Measurements from ENCODE around the gene TMED8.
A peak's percentile ranks its signal among the peaks of the same experiment; 100 is the strongest.
"Not testable (repeated sequence)": the region's sequence is repeated elsewhere in the genome, so short reads cannot be mapped to it uniquely, and the experiment has no call there.

The TMED8 gene, protein sequence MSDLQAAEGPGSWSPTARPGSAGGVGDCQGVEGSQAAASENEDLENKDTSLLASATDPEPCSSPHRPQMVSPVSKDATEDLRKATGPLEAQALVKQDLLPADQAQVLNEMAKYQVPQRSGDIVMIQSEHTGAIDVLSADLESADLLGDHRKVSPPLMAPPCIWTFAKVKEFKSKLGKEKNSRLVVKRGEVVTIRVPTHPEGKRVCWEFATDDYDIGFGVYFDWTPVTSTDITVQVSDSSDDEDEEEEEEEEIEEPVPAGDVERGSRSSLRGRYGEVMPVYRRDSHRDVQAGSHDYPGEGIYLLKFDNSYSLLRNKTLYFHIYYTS

DNA sequence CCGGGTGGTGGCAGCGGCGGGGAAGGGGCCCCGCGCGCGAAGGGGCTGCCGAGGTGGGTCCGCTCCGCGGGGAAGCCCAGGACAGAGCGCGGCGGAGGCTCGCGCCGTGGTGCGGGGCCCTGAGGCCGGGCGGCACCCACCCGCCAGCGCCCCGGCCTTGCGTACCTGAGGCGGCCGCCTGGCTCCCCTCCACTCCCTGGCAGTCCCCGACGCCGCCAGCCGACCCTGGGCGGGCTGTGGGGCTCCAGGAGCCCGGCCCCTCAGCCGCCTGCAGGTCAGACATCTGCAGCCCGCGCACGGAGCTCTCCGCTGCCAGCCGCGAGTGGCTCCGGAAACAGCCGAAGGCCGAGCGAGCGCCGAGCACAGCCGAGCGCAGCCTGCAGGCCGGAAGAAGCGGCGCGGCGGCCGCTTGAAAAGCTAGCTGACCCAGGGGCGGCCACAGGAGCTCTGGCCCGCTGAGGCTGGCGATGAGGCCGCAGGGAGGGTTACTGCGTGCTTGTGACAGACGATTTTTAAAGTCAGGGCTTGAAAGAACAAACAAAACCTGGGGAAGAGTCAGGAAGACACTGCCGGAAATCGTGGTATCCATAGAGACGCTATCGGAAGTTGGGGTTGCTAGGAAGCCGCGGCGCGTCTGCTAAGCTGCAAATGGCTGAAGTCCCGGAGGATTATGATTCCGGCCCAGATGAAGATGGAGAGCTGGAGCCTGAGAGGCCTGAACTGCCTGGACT, at the start of gene TMED8, which contains the start of gene SAMD15:
TMED8 (minus strand) TSS at position 324 of the 731 bp plus-strand sequence; CDS start at position 283, 41 bp downstream.
SAMD15 (plus strand) TSS at position 609 of the 731 bp plus-strand sequence; CDS start at position 649, 40 bp downstream.
- Histone ChIP-seq H3K36me3 (ENCODE audit: insufficient read depth, low read length) (no peaks in the 10 kb centered on the region), H3K4me1 (ENCODE audit: insufficient read depth, low read length) (no peaks in the 10 kb centered on the region), H3K9ac (ENCODE audit: low read depth, low read length) (peak within 1 kb of the TSS; percentile 62), H3K9me3 (ENCODE audit: control insufficient read depth, insufficient read depth, low read length) (no peaks in the 10 kb centered on the region)

DNA sequence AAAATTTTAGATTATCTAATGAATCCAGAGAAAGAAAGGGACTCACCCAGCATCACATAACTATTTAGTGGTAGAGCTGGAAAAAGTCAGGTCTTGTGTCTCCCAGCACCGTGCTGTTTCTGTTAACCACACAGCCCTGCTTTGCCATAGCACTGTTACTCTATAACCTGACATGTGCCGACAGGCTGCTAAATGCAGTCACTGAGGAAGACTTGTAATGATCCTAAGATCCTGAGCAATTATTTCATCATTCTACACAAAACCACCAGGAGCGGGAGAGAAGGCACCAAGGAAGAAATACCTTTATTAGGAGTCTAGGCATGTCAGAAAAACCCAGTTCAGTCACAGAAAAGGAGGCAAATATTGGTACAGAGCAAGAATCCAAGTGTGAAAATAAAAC, 49.5 kb upstream of the TMED8 start:
- Histone ChIP-seq H3K4me1 (ENCODE audit: insufficient read depth, low read length) (no peaks in the 10 kb centered on the region), H3K9me3 (ENCODE audit: control insufficient read depth, insufficient read depth, low read length) (no peaks in the 10 kb centered on the region), H3K36me3 (ENCODE audit: insufficient read depth, low read length) (peaks cover 20% of the 10 kb centered on the region), H3K9ac (ENCODE audit: low read depth, low read length) (no peak overlapping the region)

DNA sequence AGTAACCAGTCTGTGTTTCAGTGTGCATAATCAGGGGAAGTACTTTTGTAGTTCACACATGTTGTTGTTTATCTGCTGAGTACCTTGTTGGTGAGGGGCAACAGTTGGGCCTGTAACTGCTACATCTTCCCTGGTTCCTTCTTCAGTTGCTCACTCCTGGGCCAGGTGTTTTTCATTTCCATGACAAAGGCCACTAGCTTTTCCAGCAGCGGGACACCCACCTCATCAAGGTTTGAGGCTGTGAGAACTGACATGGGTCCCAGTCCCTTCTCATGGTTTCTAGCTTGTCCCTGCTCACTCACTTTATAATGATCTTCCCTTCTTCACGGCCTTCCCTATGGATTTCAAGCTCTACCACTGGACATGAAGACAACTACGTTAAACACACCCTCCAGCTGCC, 48.0 kb upstream of the TMED8 start:
- H3K36me3 ChIP-seq (ENCODE audit: insufficient read depth, low read length) = peaks cover 20% of the 10 kb centered on the region
- no peaks in the 10 kb centered on the region for H3K4me1 ChIP-seq (ENCODE audit: insufficient read depth, low read length)
- H3K9ac ChIP-seq (ENCODE audit: low read depth, low read length) = no peak overlapping the region
- no peaks in the 10 kb centered on the region for H3K9me3 ChIP-seq (ENCODE audit: control insufficient read depth, insufficient read depth, low read length)

GRCh38 chr14:77423423-77423822, 46.5 kb upstream of the TMED8 start, which contains the start of gene NOXRED1:
Gene NOXRED1 (minus strand): TSS chr14:77423523. CDS start chr14:77422889, 634 bp downstream.
- H3K9me3 ChIP-seq (ENCODE audit: control insufficient read depth, insufficient read depth, low read length) = no peaks in the 10 kb centered on the region; the same call in 1 of the 2 replicates
- H3K9ac ChIP-seq (ENCODE audit: low read depth, low read length) = no peak within 1 kb of the TSS
- peaks cover 13% of the 10 kb centered on the region for H3K36me3 ChIP-seq (ENCODE audit: insufficient read depth, low read length)
- no peaks in the 10 kb centered on the region for H3K4me1 ChIP-seq (ENCODE audit: insufficient read depth, low read length)

- no peaks in the 10 kb centered on the region for H3K4me1 ChIP-seq (ENCODE audit: insufficient read depth, low read length)
- H3K9me3 ChIP-seq (ENCODE audit: control insufficient read depth, insufficient read depth, low read length) = peaks cover 2% of the 10 kb centered on the region; the same call in 1 of the 2 replicates
- no peak overlapping the region for H3K9ac ChIP-seq (ENCODE audit: low read depth, low read length)
- H3K36me3 ChIP-seq (ENCODE audit: insufficient read depth, low read length) = no peaks in the 10 kb centered on the region; the same call in 1 of the 2 replicates
Measured at GRCh38 chr14:77421201-77421600, 44.3 kb upstream of the TMED8 start.

DNA sequence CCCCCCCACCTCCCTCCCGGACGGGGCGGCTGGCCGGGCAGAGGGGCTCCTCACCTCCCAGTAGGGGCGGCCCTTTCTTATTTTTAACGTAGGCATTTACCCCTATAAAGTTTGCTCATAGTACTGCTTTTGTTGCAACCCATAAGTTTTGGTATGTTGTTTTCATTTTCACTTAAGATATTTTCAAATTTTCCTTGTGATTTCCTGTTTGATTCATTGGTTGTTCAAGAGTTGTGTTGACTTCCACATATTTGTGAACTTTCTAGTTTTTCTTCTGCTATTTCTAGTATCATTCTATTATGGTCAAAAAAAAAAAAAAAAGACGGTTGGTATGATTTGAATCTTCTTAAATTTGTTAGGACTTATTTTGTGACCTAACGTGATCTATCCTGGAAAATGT, 39.9 kb upstream of the TMED8 start:
- Histone ChIP-seq H3K9me3 (ENCODE audit: control insufficient read depth, insufficient read depth, low read length) (peaks cover 2% of the 10 kb centered on the region; the same call in 1 of the 2 replicates), H3K4me1 (ENCODE audit: insufficient read depth, low read length) (no peaks in the 10 kb centered on the region), H3K9ac (ENCODE audit: low read depth, low read length) (no peak overlapping the region), H3K36me3 (ENCODE audit: insufficient read depth, low read length) (no peaks in the 10 kb centered on the region; the same call in 1 of the 2 replicates)

DNA sequence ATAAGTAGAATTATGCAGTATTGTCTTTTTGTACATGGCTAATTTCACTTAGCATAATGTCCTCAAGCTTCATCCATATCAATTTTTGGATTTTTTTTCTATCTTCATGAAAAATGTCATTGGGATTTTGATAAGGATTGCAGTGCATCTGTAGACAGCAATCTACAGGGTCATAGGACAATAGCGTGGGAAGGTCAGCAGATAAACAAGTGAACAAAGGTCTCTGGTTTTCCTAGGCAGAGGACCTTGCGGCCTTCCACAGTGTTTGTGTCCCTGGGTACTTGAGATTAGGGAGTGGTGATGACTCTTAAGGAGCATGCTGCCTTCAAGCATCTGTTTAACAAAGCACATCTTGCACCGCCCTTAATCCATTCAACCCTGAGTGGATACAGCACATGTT, 39.2 kb upstream of the TMED8 start:
- not testable (repeated sequence) for H3K36me3 ChIP-seq (ENCODE audit: insufficient read depth, low read length); H3K4me1 ChIP-seq (ENCODE audit: insufficient read depth, low read length); H3K9ac ChIP-seq (ENCODE audit: low read depth, low read length); H3K9me3 ChIP-seq (ENCODE audit: control insufficient read depth, insufficient read depth, low read length)

GRCh38 chr14:77415403-77416030, 38.6 kb upstream of the TMED8 start:
- not testable (repeated sequence) for H3K4me1 ChIP-seq (ENCODE audit: insufficient read depth, low read length); H3K9me3 ChIP-seq (ENCODE audit: control insufficient read depth, insufficient read depth, low read length); H3K9ac ChIP-seq (ENCODE audit: low read depth, low read length); H3K36me3 ChIP-seq (ENCODE audit: insufficient read depth, low read length)

DNA sequence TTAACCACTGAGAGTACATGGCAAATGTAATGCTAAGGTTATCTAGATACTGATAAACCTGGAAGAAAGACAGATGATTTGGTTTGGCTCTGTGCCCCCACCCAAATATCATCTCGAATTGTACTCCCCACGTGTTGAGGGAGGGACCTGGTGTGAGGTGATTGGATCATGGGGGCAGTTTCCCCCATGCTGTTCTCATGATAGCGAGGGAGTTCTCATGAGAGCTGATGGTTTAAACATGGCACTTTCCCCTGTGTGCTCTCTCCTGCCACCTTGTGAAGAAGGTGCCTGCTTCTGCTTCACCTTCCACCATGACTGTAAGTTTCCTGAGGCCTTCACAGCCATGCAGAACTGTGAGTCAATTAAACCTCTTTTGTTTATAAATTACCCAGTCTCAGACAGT, 32.2 kb upstream of the TMED8 start:
- Histone ChIP-seq H3K9me3 (ENCODE audit: control insufficient read depth, insufficient read depth, low read length) (no peaks in the 10 kb centered on the region), H3K4me1 (ENCODE audit: insufficient read depth, low read length) (no peaks in the 10 kb centered on the region), H3K36me3 (ENCODE audit: insufficient read depth, low read length) (no peaks in the 10 kb centered on the region), H3K9ac (ENCODE audit: low read depth, low read length) (no peak overlapping the region)

DNA sequence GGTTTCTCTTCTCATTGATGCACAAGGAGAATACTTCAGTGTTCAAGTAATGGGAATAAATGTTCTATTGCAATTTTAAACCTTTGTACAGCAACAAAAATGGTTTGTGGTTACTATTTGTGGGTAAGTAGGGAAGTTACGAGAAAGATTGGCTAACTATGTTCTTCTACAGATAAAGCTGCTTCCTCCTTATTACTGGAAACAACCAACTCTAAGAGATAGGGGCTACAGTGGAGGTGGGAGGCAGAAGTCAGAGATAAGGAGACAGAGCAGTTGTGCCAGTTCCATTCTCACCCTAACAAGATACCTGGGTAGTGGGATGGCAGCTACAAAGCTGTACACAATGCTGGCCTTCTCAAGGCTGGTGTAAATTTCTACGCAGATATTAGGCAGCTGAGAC, 30.3 kb upstream of the TMED8 start:
- H3K36me3 ChIP-seq (ENCODE audit: insufficient read depth, low read length) = no peaks in the 10 kb centered on the region
- no peaks in the 10 kb centered on the region for H3K9me3 ChIP-seq (ENCODE audit: control insufficient read depth, insufficient read depth, low read length)
- no peak overlapping the region for H3K9ac ChIP-seq (ENCODE audit: low read depth, low read length)
- H3K4me1 ChIP-seq (ENCODE audit: insufficient read depth, low read length) = no peaks in the 10 kb centered on the region

- Histone ChIP-seq H3K36me3 (ENCODE audit: insufficient read depth, low read length) (no peaks in the 10 kb centered on the region), H3K9ac (ENCODE audit: low read depth, low read length) (no peak overlapping the region), H3K9me3 (ENCODE audit: control insufficient read depth, insufficient read depth, low read length) (no peaks in the 10 kb centered on the region), H3K4me1 (ENCODE audit: insufficient read depth, low read length) (no peaks in the 10 kb centered on the region)
Measured at GRCh38 chr14:77406718-77407117, 29.8 kb upstream of the TMED8 start.

GRCh38 chr14:77406086-77406485, 29.2 kb upstream of the TMED8 start:
- no peaks in the 10 kb centered on the region for H3K36me3 ChIP-seq (ENCODE audit: insufficient read depth, low read length)
- no peaks in the 10 kb centered on the region for H3K9me3 ChIP-seq (ENCODE audit: control insufficient read depth, insufficient read depth, low read length)
- H3K4me1 ChIP-seq (ENCODE audit: insufficient read depth, low read length) = no peaks in the 10 kb centered on the region
- no peak overlapping the region for H3K9ac ChIP-seq (ENCODE audit: low read depth, low read length)

- H3K9ac ChIP-seq (ENCODE audit: low read depth, low read length) = no peak overlapping the region
- no peaks in the 10 kb centered on the region for H3K4me1 ChIP-seq (ENCODE audit: insufficient read depth, low read length)
- H3K9me3 ChIP-seq (ENCODE audit: control insufficient read depth, insufficient read depth, low read length) = no peaks in the 10 kb centered on the region
- H3K36me3 ChIP-seq (ENCODE audit: insufficient read depth, low read length) = no peaks in the 10 kb centered on the region
Measured at GRCh38 chr14:77403768-77404167, 26.9 kb upstream of the TMED8 start.

DNA sequence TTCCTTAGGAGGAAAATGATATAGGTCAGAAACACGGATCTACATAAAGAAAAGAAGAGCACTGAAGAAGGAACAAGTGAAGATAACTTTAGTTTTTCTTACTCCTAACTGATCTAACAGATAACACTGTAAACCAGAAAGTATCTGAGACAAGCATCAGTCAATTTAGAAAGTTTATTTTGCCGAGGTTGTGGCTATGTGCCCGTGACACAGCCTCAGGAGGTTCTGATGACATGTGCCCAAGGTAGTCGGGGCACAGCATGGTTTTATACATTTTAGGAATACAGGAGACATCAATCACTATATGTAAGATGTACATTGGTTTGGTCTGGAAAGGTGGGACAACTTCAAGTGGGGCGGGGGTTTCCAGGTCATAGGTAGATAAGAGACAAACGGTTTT, 23.3 kb upstream of the TMED8 start:
- H3K36me3 ChIP-seq (ENCODE audit: insufficient read depth, low read length) = no peaks in the 10 kb centered on the region
- no peak overlapping the region for H3K9ac ChIP-seq (ENCODE audit: low read depth, low read length)
- no peaks in the 10 kb centered on the region for H3K4me1 ChIP-seq (ENCODE audit: insufficient read depth, low read length)
- no peaks in the 10 kb centered on the region for H3K9me3 ChIP-seq (ENCODE audit: control insufficient read depth, insufficient read depth, low read length)
